Forelimb muscle (tissue), 1 donor: Measurements from ENCODE around the gene SLC22A25. TPM values are rescaled to one million over a fixed set of nuclear protein-coding genes. Genes with fewer than 3 reads are reported as not detected.
"Not testable (repeated sequence)": the region's sequence is repeated elsewhere in the genome, so short reads cannot be mapped to it uniquely, and the experiment has no call there.

Experiments
- DNase-seq: peaks from one replicate; pipeline ENCODE4 v3.0.0-alpha.2; 2013; ENCODE audit warnings: low read depth
- polyA plus RNA-seq: library from polyadenylated mRNA; unstranded; fragments of 120-200 nt; gene quantifications from one replicate; pipeline ENCODE4 v1.2.1, GENCODE V29; 2013; ENCODE audit not compliant: insufficient read length

SLC22A25 gene
- polyA plus RNA-seq, 1 donor: not detected

- DNase-seq: not testable (repeated sequence)
Measured at GRCh38 chr11:63235471-63236461, 7.6 kb downstream of the SLC22A25 start.

DNA sequence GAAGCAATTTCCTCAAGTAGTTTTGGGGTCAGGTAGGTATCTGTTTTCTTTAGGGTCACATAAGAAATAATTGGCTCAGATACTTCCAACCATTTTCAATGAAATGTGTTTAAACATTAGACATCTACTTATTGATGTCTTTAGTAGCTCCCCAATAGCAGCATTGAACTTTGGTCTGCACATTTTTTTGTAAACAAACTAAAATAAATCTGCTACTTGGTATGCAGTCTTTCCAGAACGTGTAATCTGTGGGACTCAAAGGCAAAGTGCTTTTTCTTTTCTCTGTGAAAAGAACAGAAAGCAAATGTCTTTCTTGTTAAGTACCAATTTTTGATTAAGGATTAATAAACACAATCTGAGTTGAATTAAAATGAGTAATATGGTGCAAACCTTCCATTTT is 13.6 kb downstream of the SLC22A25 start:
- no peak for DNase-seq

DNA sequence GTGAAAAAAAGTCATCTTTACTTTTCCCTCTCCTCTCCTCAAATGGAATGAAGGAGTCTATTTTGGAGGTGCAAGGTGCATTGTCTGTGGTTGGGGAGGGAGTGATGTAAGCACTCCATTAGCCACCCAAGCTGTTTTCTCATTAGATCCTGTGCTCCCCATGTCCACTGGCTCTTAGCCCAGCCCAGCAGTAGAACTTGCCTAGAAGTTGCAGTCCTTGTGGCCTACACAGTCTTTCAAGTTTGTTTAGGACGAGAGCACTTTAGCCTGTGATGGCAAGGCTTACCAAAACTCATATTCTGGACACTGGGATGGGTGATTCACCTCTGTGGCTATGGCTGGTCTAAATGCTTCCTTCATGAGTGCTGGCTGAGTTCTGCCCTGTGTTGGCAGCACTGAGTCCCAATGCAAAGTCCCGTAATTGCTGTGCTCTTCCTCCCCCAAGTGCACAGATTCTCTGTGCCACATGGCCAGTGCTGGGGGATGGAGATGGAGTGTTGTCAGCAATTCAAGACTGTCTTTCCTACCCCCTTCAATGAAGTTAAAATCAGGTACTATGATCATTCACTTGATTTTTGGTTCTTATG is 15.8 kb downstream of the SLC22A25 start:
- DNase-seq: no peak

GRCh38 chr11:63226488-63227114 is 16.8 kb downstream of the SLC22A25 start:
- no peak for DNase-seq

GRCh38 chr11:63214093-63214492 is 29.3 kb downstream of the SLC22A25 start:
- no peak for DNase-seq

GRCh38 chr11:63212742-63213141 is 30.7 kb downstream of the SLC22A25 start:
- no peak for DNase-seq

- DNase-seq: no peak
Measured at GRCh38 chr11:63210111-63210510, 33.3 kb downstream of the SLC22A25 start.

Other genes with a start within 250 kb of the SLC22A25 start
- not detected for gene SLC22A8, start 227.8 kb downstream of the SLC22A25 start, polyA plus RNA-seq
- not detected for gene SLC22A24, start 99.4 kb downstream of the SLC22A25 start, polyA plus RNA-seq
- gene SLC22A9, start 126.2 kb upstream of the SLC22A25 start, polyA plus RNA-seq: not detected
- 3.2 TPM for gene PLAAT5, start 247.6 kb upstream of the SLC22A25 start, polyA plus RNA-seq